ENCODE data around the gene TLR8. TPM values are rescaled to one million over a fixed set of nuclear protein-coding genes. Genes with fewer than 3 reads are reported as not detected.

TLR8 gene
- total RNA-seq, 4 donors from 2014 or later: 0.22 to 3.1 (median 1.9) TPM; not detected in 1

GRCh38 chrX:12894074-12895030 is 12.1 kb upstream of the TLR8 start:
- no peaks in the 10 kb centered on the region for H3K36me3 ChIP-seq
- no peak overlapping the region for H3K27ac ChIP-seq
- H3K27me3 ChIP-seq: no peaks in the 10 kb centered on the region
- no peaks in the 10 kb centered on the region for H3K4me1 ChIP-seq
- intact Hi-C loops (cut with DNase I): loop anchor here (10.0 kb wide), 1 partner anchor 80 kb away; no protein-coding TSS in a partner anchor
- H3K4me3 ChIP-seq: no peak overlapping the region
- DNase-seq: no peak
- H3K9me3 ChIP-seq: no peaks in the 10 kb centered on the region
- WGBS, 2 donors: 38 to 58% methylated on average over 8 to 12 of the region's 12 CpGs
- TF ChIP-seq, protein P1, sequence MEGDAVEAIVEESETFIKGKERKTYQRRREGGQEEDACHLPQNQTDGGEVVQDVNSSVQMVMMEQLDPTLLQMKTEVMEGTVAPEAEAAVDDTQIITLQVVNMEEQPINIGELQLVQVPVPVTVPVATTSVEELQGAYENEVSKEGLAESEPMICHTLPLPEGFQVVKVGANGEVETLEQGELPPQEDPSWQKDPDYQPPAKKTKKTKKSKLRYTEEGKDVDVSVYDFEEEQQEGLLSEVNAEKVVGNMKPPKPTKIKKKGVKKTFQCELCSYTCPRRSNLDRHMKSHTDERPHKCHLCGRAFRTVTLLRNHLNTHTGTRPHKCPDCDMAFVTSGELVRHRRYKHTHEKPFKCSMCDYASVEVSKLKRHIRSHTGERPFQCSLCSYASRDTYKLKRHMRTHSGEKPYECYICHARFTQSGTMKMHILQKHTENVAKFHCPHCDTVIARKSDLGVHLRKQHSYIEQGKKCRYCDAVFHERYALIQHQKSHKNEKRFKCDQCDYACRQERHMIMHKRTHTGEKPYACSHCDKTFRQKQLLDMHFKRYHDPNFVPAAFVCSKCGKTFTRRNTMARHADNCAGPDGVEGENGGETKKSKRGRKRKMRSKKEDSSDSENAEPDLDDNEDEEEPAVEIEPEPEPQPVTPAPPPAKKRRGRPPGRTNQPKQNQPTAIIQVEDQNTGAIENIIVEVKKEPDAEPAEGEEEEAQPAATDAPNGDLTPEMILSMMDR (IDR thresholded peaks at IDR 0.05): peak in 5 of 6 experiments; percentile 42 to 61 (median 52)
- no peak for TF ChIP-seq POLR2A (IDR thresholded peaks at IDR 0.05)

DNA sequence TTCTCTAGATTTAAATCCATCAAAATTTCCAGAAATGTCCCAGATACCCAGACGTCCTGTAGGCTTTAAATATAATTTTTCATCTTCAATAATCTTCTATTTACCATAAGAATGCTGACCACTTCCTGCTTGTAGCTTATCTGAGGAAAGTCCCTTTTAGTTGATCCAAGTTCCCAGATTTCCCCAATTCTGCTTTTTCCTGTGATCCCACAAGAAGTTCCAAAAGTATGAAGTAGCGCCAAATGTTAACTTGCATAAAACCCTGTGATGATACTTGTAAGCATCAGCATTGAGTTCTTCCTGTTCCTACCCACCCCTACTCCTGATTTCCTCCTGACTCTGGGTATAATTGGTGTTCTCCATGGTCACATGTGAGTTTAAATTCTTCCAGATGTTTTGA is 10.6 kb upstream of the TLR8 start:
- H3K4me3 ChIP-seq: no peak overlapping the region
- 45 to 47% methylated on average over 2 of the region's 2 CpGs for WGBS, 2 donors
- no peak overlapping the region for H3K27ac ChIP-seq
- no peaks in the 10 kb centered on the region for H3K9me3 ChIP-seq
- no peaks in the 10 kb centered on the region for H3K4me1 ChIP-seq
- DNase-seq: no peak
- intact Hi-C loops (cut with DNase I): loop anchor here (10.0 kb wide), 1 partner anchor 81 kb away; no protein-coding TSS in a partner anchor
- H3K36me3 ChIP-seq: no peaks in the 10 kb centered on the region
- TF ChIP-seq, protein P1 (IDR thresholded peaks at IDR 0.05): no peak
- TF ChIP-seq POLR2A (IDR thresholded peaks at IDR 0.05): no peak
- H3K27me3 ChIP-seq: no peaks in the 10 kb centered on the region

GRCh38 chrX:12896935-12897334 is 9.5 kb upstream of the TLR8 start:
- Histone ChIP-seq H3K27ac (no peak overlapping the region), H3K4me1 (peaks cover 0 to 4% (median 0%) of the 10 kb centered on the region in 3 donors), H3K27me3 (no peaks in the 10 kb centered on the region), H3K36me3 (no peaks in the 10 kb centered on the region), H3K9me3 (no peaks in the 10 kb centered on the region), H3K4me3 (no peak overlapping the region)
- intact Hi-C loops (cut with DNase I): loop anchor here (10.0 kb wide), 1 partner anchor 82 kb away; no protein-coding TSS in a partner anchor
- WGBS, 2 donors: 82 to 88% methylated on average over 4 of the region's 4 CpGs
- TF ChIP-seq, protein P1 (IDR thresholded peaks at IDR 0.05): no peak
- TF ChIP-seq POLR2A (IDR thresholded peaks at IDR 0.05): no peak
- DNase-seq: no peak

DNA sequence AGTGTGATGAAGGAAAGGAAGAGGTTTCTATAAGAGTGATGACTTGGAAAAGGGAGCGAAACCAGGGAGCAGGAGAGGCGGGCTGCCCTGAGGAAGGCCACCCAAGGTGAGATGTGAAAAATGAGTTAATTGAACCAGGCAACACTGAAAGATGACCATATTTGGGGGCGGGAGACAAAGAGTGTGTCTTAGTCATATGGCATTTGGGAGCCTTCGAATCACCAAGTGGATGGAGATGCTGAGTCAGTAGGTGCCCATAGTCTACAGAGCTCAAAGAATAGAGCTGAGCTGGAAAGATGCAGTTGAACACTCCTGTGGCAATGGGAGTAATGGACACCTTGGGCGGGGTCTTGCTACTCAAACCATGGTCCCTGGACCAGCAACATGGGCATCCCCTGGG is 8.3 kb upstream of the TLR8 start:
- no peak for DNase-seq
- TF ChIP-seq POLR2A (IDR thresholded peaks at IDR 0.05): no peak
- TF ChIP-seq, protein P1 (IDR thresholded peaks at IDR 0.05): no peak
- intact Hi-C loops (cut with DNase I): loop anchor here (10.0 kb wide), 1 partner anchor 83 kb away; no protein-coding TSS in a partner anchor
- Histone ChIP-seq H3K4me1 (peaks cover 0 to 4% (median 0%) of the 10 kb centered on the region in 3 donors), H3K27ac (no peak overlapping the region), H3K9me3 (no peaks in the 10 kb centered on the region), H3K27me3 (no peaks in the 10 kb centered on the region), H3K36me3 (no peaks in the 10 kb centered on the region), H3K4me3 (no peak overlapping the region)
- 83 to 85% methylated on average over 4 to 5 of the region's 5 CpGs for WGBS, 2 donors

DNA sequence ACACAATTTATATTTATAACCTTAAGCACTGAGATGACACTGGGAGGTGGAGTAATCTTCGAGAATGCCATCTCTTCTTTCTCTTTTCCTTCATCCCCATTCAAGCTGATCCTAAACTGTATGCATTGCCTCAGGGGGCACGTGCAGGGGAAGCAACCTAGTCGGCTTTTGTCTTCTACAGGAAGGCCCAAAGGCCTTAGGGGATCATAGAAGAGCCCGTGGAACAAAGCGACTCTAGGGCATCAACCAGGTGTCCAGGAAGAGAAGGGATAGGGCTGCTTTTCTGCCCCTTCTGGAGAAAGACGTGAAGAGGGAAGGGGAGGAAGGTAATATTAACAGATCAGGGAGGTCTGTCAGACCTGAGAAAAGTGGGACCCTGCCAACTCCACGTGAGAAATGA is 6.9 kb upstream of the TLR8 start:
- Histone ChIP-seq H3K27me3 (no peaks in the 10 kb centered on the region), H3K4me3 (no peak overlapping the region), H3K9me3 (no peaks in the 10 kb centered on the region), H3K36me3 (no peaks in the 10 kb centered on the region), H3K4me1 (peaks cover 0 to 4% (median 0%) of the 10 kb centered on the region in 3 donors), H3K27ac (no peak overlapping the region)
- TF ChIP-seq, protein P1 (IDR thresholded peaks at IDR 0.05): no peak
- TF ChIP-seq POLR2A (IDR thresholded peaks at IDR 0.05): no peak
- 44 to 53% methylated on average over 2 to 7 of the region's 7 CpGs for WGBS, 2 donors
- no peak for DNase-seq
- intact Hi-C loops (cut with DNase I): loop anchor here (10.0 kb wide), 1 partner anchor 85 kb away; no protein-coding TSS in a partner anchor
